GM19240 (cell line): ENCODE results near the gene ITCH.
"Not testable (repeated sequence)": the region's sequence is repeated elsewhere in the genome, so short reads cannot be mapped to it uniquely, and the experiment has no call there.

ENCODE experiments used
- DNase-seq: peaks from one replicate; pipeline ENCODE4 v3.0.0; 2011; ENCODE audit warnings: low spot score; ENCODE audit not compliant: insufficient read length

ITCH gene

DNA sequence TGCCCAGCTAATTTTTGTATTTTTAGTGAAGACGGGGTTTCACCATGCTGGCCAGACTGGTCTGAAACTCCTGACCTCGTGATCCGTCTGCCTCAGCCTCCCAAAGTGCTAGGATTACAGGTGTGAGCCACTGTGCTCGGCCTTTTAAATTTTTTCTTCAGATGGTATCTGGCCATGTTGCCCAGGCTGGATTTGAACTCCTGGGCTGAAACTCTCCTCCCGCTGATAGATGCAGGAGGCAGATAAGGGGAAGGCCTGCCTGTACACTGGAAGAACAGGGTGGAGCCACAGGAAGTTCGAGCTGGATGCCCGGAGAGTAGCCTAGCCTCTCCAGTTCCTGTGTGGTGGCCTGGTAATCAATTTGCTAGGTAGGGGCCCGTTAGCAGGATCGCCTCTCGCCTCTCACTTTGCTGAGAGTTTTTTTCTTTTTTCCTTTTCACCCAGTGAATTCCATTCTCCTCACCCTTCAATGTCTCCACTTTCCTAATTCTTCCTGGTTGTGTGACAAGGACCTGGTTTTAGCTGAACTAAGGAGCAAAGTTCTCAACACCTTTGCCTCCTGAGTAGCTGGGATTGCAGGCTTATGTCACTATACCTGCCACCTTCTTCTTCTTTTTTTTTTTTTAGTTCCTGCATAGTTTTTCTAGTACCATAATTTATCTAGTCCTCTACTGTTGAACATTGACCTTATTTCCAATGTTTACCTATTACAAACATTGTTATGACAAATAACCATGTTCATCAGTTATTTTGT is 19.4 kb upstream of the ITCH start:
- DNase-seq: no peak

DNA sequence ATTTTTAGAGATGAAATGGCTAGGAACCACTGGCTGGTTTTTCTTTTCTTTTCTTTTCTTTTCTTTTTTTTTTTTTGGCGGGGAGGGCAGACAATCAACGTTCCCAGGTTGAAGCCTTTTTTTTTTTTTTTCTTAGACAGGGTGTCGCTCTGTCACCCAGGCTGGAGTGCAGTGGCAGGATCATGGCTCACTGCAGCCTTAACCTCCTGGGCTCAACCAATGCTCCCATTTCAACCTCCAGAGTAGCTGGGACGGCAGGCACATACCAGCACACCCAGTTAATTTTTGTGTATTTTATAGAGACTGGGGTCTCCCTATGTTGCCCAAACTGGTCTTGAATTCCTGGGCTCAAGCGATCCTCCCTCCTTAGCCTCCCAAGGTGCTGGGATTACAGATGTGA is 18.8 kb upstream of the ITCH start:
- no peak for DNase-seq

DNA sequence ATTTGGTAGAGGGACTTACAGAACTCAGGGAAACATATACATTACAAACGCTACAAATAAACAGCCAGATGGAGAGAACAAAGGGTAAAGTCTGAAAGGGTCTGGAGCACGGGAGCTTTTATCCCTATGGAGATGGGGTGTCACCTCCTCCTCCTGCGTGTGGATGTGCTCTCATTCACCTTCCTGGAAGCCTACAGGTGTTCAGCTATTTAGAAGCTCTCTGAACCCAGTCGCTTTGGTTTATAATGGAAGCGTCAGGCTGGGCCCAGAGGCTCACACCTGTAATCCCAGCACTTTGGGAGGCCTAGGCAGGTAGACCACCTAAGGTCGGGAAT is 17.7 kb upstream of the ITCH start:
- DNase-seq: no peak

DNA sequence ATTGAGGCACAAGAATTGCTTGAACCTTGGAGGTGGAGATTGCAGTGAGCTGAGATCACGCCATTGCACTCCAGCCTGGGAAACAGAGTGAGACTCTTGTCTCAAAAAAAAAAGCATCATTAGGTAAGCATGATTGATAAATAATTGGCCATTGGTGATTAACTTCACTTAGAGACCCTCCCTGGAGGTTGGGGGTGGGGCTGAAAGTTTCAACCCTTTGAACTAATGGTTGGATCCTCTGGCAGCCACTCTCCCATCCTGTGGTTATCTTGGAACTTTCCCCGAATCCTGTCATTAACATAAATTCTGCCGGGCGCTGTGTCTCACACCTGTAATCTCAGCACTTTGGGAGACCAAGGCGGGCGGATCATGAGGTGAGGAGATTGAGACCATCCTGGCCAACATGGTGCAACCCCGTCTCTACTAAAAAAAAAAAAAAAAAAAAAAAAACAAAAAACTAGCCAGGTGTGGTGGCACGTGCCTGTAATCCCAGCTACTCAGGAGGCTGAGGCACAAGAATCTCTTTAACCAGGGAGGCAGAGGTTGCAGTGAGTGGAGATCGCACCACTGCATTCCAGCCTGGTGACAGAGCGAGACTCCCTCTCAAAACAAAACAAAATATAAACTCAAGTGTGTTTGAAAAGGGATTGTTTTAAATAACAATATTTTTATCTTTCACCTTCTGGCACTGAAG is 17.1 kb upstream of the ITCH start:
- not testable (repeated sequence) for DNase-seq

DNA sequence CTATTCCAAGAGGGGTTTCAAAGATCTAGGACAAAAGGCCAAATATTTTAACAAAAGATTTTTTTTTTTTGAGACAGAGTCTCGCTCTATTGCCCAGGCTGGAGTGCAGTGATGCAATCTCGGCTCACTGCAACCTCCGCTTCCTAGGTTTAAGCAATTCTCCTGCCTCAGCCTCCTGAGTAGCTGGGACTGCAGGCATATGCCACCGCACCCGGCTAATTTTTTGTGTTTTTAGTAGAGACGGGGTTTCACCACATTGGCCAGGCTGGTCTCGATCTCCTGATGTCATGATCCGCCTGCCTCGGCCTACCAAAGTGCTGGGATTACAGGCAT is 16.6 kb upstream of the ITCH start:
- not testable (repeated sequence) for DNase-seq

DNA sequence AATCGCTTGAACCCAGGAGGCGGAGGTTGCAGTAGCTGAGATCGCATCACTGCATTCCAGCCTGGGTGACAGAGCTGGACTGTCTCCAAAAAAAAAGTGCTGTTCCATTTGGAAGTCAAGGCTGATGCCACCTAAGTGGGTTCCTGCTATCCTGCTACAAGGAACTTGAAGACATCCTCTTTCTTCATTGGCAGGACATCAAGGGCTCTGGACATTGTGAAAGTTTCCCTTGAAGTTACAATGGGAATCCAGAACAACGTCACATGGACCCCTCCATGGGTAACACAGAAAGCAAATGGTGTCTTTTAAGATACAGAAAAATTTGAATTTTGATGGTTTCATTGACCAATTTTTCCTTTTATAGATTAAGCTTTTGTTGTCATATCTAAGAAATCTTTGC is 15.5 kb upstream of the ITCH start:
- no peak for DNase-seq

DNA sequence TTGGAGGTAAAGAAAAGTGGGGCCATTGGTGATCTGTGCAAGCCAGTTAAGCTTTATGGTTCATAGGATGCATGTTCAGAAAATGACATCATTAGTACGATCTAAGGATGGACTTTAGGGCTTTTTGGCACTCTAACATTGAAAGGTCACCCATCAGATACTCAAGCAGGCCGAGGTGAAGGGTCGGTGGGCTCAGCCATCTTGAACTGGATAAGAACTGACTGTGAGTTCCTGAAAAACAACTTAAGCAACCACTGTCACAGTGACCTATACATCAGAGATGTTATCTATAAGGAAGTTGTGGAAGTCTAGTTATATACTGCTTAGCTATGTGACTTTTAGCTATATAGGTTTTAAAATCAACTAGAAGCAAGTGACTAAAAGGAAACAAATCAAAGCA is 13.0 kb upstream of the ITCH start:
- no peak for DNase-seq

DNA sequence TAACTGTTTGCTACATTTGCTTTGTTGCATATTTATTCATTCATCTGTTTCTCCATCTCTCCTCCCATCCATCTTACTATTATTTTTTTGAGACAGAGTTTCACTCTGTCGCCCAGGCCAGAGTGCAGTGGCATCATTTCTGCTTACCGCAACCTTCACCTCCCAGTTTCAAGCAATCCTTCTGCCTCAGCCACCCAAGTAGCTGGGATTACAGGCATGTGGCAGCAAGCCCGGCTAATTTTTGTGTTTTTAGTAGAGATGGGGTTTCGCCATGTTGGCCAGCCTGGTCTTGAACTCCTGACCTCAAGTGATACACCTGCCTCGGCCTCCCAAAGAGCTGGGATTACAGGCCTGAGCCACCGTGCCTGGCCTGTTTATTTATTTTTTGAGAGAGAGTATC is 9.6 kb upstream of the ITCH start:
- not testable (repeated sequence) for DNase-seq

DNA sequence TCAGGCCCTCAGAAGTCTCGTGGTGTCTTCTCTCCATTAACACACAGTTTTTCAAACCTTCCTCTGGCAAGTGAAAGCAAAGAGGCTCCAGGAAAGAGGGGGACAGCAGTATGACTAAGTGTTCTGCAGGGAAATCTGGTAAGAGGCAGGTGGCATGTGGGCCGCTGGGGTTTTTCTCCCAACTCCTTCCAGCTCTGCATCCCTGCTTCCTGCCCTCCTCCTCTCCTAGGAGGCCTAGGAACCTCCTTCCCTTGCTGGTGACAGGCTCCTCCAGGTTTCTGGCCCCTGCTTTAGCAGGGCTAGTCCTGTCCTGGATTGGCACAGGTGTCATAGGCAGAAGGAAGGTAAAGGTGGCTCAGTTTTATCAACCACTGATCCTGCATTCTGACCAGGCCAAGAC is 7.6 kb upstream of the ITCH start:
- DNase-seq: no peak

DNA sequence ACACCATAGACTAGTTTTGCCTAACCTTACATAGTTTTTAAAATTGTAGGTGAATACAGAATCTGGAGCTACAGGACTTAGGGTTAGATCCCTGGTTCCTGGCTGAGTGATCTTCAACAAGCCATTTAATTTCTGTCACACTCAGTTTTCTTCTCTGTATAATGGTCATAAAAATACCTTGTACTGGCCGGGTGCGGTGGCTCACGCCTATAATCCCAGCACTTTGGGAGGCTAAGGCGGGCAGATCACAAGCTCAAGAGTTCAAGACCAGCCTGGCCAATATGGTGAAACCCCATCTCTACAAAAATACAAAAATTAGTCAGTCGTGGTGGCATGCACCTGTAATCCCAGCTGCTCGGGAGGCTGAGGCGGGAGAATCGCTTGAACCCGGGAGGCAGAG is 3.3 kb upstream of the ITCH start:
- not testable (repeated sequence) for DNase-seq

DNA sequence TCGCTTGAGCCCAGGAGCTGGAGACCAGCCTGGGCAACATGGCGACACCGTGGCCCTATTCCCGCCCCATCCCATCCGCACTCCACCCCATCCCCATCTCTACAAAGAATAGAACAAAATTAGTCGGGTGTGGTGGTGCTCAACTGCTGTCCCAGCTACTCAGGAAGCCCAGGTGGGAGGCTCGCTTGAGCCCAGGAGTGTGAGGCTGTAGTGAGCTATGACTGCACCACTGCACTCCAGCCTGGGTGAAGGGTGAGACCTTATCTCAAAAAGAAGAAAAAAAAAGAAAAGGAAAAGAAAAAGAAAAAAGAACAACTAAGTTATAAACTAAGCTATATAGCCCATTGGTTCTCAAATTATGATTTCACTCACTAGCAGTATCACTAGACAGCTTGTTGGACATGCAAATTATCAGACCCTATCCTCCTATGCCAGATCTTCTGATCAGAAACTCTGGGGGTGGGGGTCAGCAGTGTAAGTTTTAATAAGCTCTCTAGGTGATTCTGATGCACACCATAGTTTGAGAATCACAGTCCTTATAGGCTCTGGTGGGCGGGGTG is 491 bp upstream of the ITCH start:
- no peak for DNase-seq

DNA sequence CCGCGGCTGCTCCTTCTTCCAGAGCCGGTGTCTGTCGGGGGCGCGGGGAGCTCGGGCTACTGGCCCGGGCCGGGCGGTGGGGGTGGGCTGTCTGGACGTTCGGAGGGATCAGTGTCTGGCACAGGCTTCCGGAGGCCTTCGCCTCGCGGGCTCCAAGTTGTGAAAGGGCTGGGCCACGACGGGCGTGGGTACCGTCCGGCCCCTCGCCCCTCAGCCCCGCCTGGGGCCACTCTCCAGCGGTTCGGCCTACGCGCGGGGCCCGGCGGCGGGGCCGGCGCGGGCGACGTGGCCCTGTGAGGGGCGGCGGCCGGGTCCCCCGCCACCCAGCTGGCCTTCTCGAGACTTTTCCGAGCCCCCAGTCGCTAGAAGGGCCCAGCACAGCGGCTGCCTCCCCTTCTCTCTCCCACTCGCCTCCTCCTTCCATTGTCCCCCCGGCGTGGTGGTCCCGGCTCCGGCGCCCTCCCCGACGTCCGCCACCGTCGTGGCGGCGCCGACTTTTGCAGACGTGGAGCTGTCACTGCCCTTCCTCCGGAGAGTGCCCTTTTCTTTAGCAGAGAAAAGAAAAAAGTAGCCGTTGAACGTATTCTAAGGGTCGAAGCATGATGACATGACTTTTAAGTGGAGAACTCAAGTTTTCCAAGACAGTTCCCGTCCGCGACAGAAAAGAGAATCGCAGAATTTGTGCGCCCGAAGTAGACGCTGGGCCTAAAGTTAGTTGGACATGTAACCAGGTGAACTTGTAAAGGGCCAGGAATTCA is 571 bp downstream of the ITCH start:
- no peak for DNase-seq

DNA sequence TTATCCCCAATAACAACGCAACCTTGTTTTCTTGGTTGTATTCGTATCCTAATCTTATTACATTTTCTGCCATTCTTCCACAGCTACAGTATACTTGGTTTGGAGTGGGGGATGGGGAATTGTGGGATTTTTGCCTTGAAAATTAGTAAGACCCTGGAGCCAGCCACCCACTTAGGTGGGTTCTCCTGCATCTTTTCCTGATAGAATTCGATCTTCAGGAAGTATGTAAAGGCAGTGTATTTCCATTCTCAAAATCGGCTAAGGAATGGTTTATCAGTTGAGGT is 1.1 kb downstream of the ITCH start:
- no peak for DNase-seq

DNA sequence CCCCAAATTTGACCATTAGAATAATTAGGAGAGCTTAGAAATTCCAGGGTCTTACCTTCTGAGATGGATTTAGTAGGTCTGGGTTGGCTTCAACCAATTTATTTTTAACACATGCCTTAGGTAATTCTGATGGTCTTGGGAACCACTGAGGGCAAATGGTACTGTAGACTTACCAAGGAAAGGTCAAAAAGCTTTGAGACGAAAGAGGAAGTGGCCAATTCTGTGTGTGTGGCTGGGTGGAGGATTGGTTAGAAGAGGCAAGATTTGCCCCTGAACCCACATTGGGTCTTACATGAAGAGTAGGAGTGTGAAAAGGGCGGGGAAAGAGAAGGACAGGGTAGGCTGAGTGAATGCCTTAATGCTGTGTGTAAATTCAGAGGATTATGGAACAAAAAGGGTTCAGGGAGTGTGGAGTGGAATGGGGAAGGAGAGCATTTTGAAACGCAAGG is 2.7 kb downstream of the ITCH start:
- peak; percentile 53 for DNase-seq

DNA sequence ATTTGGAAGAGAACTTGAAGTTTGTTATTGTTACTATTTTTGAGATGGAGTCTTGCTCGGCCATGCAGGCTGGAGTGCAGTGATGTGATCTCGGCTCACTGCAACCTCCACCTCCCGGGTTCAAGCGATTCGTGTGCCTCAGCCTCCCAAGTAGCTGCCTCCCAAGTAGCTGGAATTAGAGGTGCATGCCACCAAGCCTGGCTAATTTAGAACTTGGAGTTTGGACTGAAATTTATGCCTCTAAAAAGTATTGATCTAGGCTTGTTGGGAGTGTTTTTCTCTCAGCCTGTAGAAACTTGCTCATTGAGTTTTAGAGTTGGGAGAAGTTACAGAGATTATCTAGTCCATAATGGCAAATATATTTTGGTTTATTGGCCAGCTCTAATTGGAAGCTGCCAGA is 4.1 kb downstream of the ITCH start:
- DNase-seq: no peak

DNA sequence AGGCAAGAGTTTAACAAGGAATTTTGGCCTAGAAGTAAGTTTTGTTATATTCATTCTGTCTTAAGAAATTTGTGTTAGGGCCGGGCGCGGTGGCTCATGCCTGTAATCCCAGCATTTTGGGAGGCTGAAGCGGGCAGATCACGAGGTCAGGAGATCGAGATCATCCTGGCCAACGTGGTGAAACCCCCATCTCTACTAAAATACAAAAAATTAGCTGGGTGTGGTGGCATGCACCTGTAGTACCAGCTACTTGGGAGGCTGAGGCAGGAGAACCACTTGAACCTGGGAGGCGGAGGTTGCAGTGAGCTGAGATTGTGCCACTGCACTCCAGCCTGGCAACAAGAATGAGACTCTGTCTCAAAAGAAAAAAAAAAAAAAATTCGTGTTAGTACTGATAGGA is 4.8 kb downstream of the ITCH start:
- DNase-seq: not testable (repeated sequence)

DNA sequence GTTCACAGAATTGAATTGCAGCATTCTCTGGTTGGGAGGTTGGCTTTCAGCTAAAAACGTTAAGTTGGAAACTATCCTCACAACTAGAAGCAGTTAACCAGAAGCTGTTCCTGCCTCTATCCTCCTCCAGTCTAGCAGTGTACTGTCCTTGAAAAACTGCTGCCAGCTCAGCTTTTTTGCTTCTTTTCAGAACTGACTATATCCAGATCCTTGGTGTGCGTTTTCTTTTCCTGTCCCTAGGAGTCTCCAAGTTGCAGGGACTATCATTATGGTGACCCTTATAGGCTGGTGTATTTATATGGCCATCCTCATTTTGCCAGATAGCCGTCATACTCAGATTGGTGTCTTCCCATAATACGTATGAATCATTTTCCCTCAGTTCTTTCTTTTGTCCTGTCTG is 5.5 kb downstream of the ITCH start:
- no peak for DNase-seq

DNA sequence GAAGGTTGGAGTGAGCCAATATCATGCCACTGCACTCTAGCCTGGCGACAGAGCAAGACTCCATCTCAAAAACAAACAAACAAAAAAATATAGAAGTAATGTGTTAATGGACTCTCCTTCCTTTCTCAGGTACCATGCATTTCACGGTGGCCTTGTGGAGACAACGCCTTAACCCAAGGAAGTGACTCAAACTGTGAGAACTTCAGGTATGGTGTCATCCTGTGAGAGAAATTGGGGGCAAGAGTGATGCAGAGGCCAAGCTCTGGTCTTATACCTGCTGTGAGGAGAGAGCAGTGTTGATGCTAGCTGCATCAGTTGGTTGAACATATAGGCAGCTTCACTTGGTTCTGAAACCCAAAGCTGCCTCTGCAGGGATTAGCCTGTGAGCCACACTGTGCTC is 6.2 kb downstream of the ITCH start:
- no peak for DNase-seq

DNA sequence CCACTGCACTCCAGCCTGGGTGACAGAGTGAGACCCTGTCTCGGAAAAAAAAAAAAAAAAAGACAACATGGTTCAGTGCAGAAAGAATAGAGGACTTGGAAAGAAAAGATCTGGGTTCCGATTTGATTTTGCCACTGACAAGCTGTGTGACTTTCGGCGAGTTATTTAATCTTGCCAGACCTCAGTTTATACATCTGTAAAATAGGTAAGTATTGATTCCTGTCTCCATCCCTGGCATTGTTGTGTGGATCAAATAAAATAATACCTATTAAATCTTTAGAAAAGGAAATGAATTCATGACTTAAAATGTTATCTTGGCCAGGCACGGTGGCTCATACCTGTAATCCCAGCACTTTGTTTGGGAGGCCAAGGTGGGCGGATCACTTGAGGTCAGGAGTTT is 7.0 kb downstream of the ITCH start:
- no peak for DNase-seq

DNA sequence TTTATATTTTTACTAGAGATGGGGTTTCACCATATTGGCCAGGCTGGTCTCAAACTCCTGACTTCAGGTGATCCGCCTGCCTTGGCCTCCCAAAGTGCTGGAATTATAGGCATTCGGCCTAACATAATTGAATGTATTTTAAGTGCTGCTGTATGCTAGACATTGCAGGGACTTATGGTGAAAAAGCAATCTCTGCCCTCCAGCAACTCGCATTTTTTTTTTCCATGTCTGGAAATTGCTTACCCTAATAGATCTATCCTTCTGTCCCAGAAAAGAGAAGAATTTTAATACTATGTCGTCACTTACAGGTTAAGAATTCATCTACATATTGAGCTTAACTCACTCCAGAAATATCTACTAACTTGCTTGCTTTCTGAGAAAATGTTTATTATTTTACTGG is 10.4 kb downstream of the ITCH start:
- DNase-seq: no peak

DNA sequence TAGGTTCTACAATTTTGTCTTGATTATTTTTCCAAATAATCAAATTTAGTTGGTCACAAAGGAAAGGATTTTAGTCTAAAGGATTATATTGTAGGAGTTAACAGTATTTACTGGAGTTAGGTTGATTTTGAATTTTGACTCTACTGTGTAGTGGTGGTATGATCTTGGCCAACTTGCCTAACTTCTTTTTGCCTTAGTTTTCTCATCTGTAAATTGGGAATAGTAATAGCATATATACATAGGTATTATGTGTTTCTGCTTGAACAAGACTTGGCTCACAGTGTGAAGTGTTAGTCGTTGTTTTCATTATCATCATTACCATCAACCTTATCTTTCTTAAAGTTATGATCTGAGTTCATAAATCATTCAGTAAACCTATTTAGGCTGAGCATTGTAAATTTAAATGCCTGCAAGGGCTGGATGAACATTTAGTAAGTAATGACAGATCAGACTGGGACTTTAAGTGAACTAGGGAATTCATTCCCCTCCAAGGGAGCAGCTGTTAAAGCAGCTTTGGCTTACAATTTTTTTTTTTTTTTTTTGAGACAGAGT is 11.2 kb downstream of the ITCH start:
- DNase-seq: no peak

DNA sequence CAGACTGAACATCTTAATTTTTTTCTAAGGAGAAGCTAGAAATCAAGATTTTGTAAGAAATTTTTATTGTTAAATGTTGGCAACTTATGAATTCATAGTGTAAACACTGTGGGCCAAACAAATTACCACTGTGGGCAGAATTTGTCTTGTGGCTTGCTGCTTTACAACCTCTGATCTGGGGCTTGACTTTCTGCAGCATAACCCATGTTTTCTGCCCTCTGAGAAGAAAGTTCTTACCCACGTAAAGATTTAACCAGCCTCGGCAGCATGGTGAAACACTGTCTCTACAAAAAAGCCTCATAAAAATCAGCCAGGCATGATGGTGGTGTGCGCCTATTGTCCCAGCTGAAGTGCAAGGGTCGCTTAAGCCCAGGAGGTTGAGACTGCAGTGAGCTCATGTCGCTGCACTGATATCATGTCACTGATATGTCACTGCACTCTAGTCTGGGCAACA is 12.9 kb downstream of the ITCH start:
- DNase-seq: no peak
